Smooth muscle cell (in vitro differentiated cells): Measurements from ENCODE around the gene TEX29. TPM values are rescaled to one million over a fixed set of nuclear protein-coding genes. Genes with fewer than 3 reads are reported as not detected.

Experiments used
- DNase-seq: peaks from one replicate; lab custom pipeline; 2025; ENCODE audit not compliant: unreplicated experiment; lab: John Stamatoyannopoulos, UW
- H2AFZ ChIP-seq: fragments of 200-600 bp; sonication (generic); 2 replicates; pipeline ENCODE4 v1.6.0; 2016; ENCODE audit warnings: antibody characterized with exemption, low read depth, mild to moderate bottlenecking
- H3F3A ChIP-seq: fragments of 200-600 bp; sonication (generic); 2 replicates; pipeline ENCODE4 v1.6.0; 2017; ENCODE audit warnings: antibody characterized with exemption, low read depth
- H3K27ac ChIP-seq: fragments of 200-600 bp; sonication (generic); 2 replicates; pipeline ENCODE4 v1.5.1; 2016; ENCODE audit warnings: low read depth, mild to moderate bottlenecking
- H3K27me3 ChIP-seq: fragments of 200-600 bp; sonication (generic); 2 replicates; pipeline ENCODE4 v1.6.1; 2016; ENCODE audit warnings: low read depth, mild to moderate bottlenecking
- H3K36me3 ChIP-seq: fragments of 200-600 bp; sonication (generic); 2 replicates; pipeline ENCODE4 v1.5.1; 2016; ENCODE audit warnings: low read depth
- H3K4me1 ChIP-seq: fragments of 200-600 bp; sonication (generic); 2 replicates; pipeline ENCODE4 v1.5.1; 2016; ENCODE audit warnings: low read depth
- H3K4me2 ChIP-seq: fragments of 200-600 bp; sonication (generic); 2 replicates; pipeline ENCODE4 v1.6.0; 2016; ENCODE audit warnings: mild to moderate bottlenecking
- H3K4me3 ChIP-seq: fragments of 200-600 bp; sonication (generic); 2 replicates; pipeline ENCODE4 v1.5.1; 2016; ENCODE audit warnings: mild to moderate bottlenecking
- H3K79me2 ChIP-seq: fragments of 200-600 bp; sonication (generic); 2 replicates; pipeline ENCODE4 v1.6.0; 2016; ENCODE audit warnings: low read depth, mild to moderate bottlenecking
- H3K9ac ChIP-seq: fragments of 200-600 bp; sonication (generic); 2 replicates; pipeline ENCODE4 v1.6.0; 2016; ENCODE audit warnings: low read depth
- H3K9me3 ChIP-seq: fragments of 200-600 bp; sonication (generic); replicated peaks from 2 replicates; pipeline ENCODE4 v1.5.1; 2016; ENCODE audit warnings: low read depth
- H4K20me1 ChIP-seq: fragments of 200-600 bp; sonication (generic); 2 replicates; pipeline ENCODE4 v1.6.0; 2016; ENCODE audit warnings: low read depth
- CTCF ChIP-seq: fragments of 200-600 bp; sonication (generic); IDR thresholded peaks from 2 replicates; pipeline ENCODE4 v1.5.1; 2017; ENCODE audit warnings: borderline replicate concordance, mild to moderate bottlenecking, antibody characterized with exemption; ENCODE audit not compliant: insufficient read depth, poor library complexity, severe bottlenecking
- WGBS: methylation state at CpG from one replicate; pipeline ENCODE4 v1.1.7; 2016; ENCODE audit warnings: low lambda C conversion rate; 5-methylcytosine and 5-hydroxymethylcytosine counted together
- polyA plus RNA-seq: library from polyadenylated mRNA; unstranded; fragments of >200 nt; fragmentation: Nextera tagmentation; extraction: Ambion mirVana; gene quantifications from 2 replicates; pipeline ENCODE4 v1.2.1, GENCODE V29; 2016
- total RNA-seq: library from RNA; depleted of rRNA; stranded (reverse); fragments of >200 nt; gene quantifications from 2 replicates; pipeline ENCODE4 v1.2.3, GENCODE V29; 2014

Gene TEX29
- total and polyA plus RNA-seq, 2 experiments from 2014 or later, result 1.0 to 4.4 TPM

- DNase-seq, result no peak
- Histone ChIP-seq H3K79me2 (no peaks in the 10 kb centered on the region), H3F3A (no peaks in the 10 kb centered on the region), H3K27me3 (no peaks in the 10 kb centered on the region), H4K20me1 (no peaks in the 10 kb centered on the region), H3K27ac (no peak overlapping the region), H3K4me2 (no peak overlapping the region), H2AFZ (no peak overlapping the region), H3K4me3 (no peak overlapping the region), H3K36me3 (no peaks in the 10 kb centered on the region), H3K9me3 (no peaks in the 10 kb centered on the region), H3K4me1 (no peaks in the 10 kb centered on the region), H3K9ac (no peak overlapping the region)
- 90% methylated on average over 23 of the region's 23 CpGs for WGBS
- no peak for TF ChIP-seq CTCF
Measured at GRCh38 chr13:111372651-111373425, 52.4 kb downstream of the TEX29 start.

DNA sequence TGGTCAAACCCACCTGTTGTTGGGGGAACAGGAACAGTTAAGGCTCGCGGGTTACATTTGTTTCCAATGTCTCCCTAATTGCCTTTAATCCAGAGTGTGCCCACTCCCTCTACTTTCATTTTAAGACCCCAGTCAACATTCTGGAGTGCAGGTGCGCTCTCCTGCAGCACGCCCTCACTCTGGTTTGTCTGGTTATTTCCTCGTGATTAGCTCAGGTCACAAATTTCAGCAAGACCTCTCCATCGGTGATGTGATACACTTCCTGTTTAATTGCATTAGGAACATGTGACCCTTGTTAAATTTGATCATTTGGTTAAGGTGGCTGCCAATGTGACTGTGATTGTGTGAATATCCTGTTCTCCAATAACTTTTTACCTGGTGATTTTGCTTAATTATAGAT is 53.0 kb downstream of the TEX29 start:
- Histone ChIP-seq H3F3A (no peaks in the 10 kb centered on the region), H3K9me3 (no peaks in the 10 kb centered on the region), H2AFZ (no peak overlapping the region), H3K27ac (no peak overlapping the region), H3K27me3 (no peaks in the 10 kb centered on the region), H4K20me1 (no peaks in the 10 kb centered on the region), H3K79me2 (no peaks in the 10 kb centered on the region), H3K4me1 (no peaks in the 10 kb centered on the region), H3K4me3 (no peak overlapping the region), H3K9ac (no peak overlapping the region), H3K36me3 (no peaks in the 10 kb centered on the region), H3K4me2 (no peak overlapping the region)
- no peak for TF ChIP-seq CTCF
- no peak for DNase-seq
- 94% methylated on average over 6 of the region's 6 CpGs for WGBS

DNA sequence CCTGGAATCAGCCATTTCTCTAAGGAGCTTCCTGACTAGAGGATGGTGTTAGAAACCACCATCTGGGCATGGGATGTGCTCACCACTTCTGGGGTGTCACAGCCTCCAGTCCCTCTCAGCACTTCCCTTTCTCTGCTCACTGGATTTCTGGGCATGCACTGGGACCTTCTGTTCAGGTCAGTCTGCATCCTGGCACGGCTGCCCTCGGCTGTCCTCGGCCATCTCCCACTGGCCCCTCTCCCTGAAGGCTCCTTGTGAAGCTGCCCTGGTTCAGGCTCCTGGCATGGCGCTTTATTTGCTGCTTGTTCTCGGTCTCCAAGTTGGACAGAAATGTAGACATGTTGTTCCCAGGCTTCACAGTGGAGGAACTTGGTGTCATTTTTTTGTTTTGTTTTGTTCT is 60.0 kb downstream of the TEX29 start:
- WGBS, result 89% methylated on average over 5 of the region's 5 CpGs
- no peak for DNase-seq

More for the DNA sequence above, 60.0 kb downstream of the TEX29 start:
- Histone ChIP-seq H3K4me2 (no peak overlapping the region), H3K36me3 (no peaks in the 10 kb centered on the region), H3K9me3 (no peaks in the 10 kb centered on the region), H3K79me2 (no peaks in the 10 kb centered on the region), H3K4me1 (no peaks in the 10 kb centered on the region), H3K4me3 (no peak overlapping the region), H3K9ac (no peak overlapping the region), H3K27ac (no peak overlapping the region), H3F3A (no peaks in the 10 kb centered on the region), H3K27me3 (no peaks in the 10 kb centered on the region), H4K20me1 (no peaks in the 10 kb centered on the region), H2AFZ (no peak overlapping the region)
- TF ChIP-seq CTCF, result no peak
